Activated CD4-positive, alpha-beta memory T cell treated with anti-CD3 and anti-CD28 coated beads for 36 hours (primary cell): Measurements from ENCODE around the gene ARHGAP15. TPM values are rescaled to one million over a fixed set of nuclear protein-coding genes. Genes with fewer than 3 reads are reported as not detected.

Source experiments
- CTCF ChIA-PET: fragments of 350-600 bp; sonication (Branson Sonifier 250); formaldehyde crosslinking; loops from one replicate; lab custom pipeline; 2021; ENCODE audit warnings: antibody characterized with exemption, inconsistent platforms; lab: Charles Lee
- POLR2A ChIA-PET: fragments of 350-600 bp; sonication (Branson Sonifier 250); formaldehyde crosslinking; loops from one replicate; lab custom pipeline; 2021; ENCODE audit warnings: antibody characterized with exemption; lab: Charles Lee
- DNase-seq: peaks from one replicate; pipeline ENCODE4 v3.0.0-alpha.2; 2020
- H3K27ac Mint-ChIP-seq: one replicate; pipeline ENCODE4 v1.8.0; 2021; ENCODE audit warnings: mixed read lengths
- H3K27me3 Mint-ChIP-seq: one replicate; pipeline ENCODE4 v1.8.0; 2021; ENCODE audit warnings: mixed read lengths
- H3K36me3 Mint-ChIP-seq: one replicate; pipeline ENCODE4 v1.8.0; 2021; ENCODE audit warnings: mixed read lengths
- H3K4me1 Mint-ChIP-seq: one replicate; pipeline ENCODE4 v1.8.0; 2021; ENCODE audit warnings: low read depth, mixed read lengths
- H3K4me3 Mint-ChIP-seq: one replicate; pipeline ENCODE4 v1.8.0; 2021; ENCODE audit warnings: mild to moderate bottlenecking, mixed read lengths
- H3K9me3 Mint-ChIP-seq: one replicate; pipeline ENCODE4 v1.8.0; 2021; ENCODE audit warnings: mixed read lengths
- intact Hi-C: fragments of 100-400 bp; cut with micrococcal nuclease; formaldehyde crosslinking; loops from one replicate; pipeline ENCODE4 v1.15.1; 2023
- total RNA-seq, 2 experiments: library from RNA; stranded (reverse); gene quantifications; one replicate each; pipeline ENCODE4 v1.2.3, GENCODE V29; 2021

The ARHGAP15 gene
- total RNA-seq, 2 experiments from 2014 or later: 70.2 to 71.2 TPM

- H3K36me3 Mint-ChIP-seq: no peaks in the 10 kb centered on the region
- CTCF ChIA-PET: no interaction called here
- POLR2A ChIA-PET: no interaction called here
- no peak overlapping the region for H3K4me3 Mint-ChIP-seq
- peaks cover 5% of the 10 kb centered on the region for H3K27me3 Mint-ChIP-seq
- H3K4me1 Mint-ChIP-seq: no peaks in the 10 kb centered on the region
- H3K27ac Mint-ChIP-seq: no peak overlapping the region
- H3K9me3 Mint-ChIP-seq: no peaks in the 10 kb centered on the region
- intact Hi-C loops: no loop called here
- no peak for DNase-seq
Observed at GRCh38 chr2:143816916-143817315, 687.7 kb downstream of the ARHGAP15 start.
